ENCODE data around the gene CD8B2.

DNA sequence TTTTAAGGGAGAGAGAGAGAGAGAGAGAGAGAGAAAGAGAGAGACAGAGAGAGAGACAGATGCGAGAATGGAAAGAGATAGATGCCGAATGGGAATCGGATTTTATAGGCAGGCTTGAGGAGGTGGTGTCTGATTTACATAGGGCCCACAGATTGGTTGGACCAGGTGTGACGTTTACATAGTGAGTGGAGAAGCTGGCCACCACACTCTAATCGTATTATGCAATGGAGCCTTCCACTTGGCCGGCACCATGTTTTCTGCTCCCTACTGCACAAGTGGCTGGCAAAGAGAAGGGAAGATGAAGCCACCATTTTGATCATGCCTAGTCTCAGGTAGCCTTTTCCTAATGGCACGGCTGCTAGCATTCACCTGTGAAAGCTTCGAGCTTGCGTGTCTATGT, 33.9 kb downstream of the CD8B2 start:
- TF ChIP-seq, protein P1, sequence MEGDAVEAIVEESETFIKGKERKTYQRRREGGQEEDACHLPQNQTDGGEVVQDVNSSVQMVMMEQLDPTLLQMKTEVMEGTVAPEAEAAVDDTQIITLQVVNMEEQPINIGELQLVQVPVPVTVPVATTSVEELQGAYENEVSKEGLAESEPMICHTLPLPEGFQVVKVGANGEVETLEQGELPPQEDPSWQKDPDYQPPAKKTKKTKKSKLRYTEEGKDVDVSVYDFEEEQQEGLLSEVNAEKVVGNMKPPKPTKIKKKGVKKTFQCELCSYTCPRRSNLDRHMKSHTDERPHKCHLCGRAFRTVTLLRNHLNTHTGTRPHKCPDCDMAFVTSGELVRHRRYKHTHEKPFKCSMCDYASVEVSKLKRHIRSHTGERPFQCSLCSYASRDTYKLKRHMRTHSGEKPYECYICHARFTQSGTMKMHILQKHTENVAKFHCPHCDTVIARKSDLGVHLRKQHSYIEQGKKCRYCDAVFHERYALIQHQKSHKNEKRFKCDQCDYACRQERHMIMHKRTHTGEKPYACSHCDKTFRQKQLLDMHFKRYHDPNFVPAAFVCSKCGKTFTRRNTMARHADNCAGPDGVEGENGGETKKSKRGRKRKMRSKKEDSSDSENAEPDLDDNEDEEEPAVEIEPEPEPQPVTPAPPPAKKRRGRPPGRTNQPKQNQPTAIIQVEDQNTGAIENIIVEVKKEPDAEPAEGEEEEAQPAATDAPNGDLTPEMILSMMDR (IDR thresholded peaks at IDR 0.05), result no peak
- TF ChIP-seq CHD4 (IDR thresholded peaks at IDR 0.05; ENCODE audit: borderline replicate concordance), result no peak
- no peak for TF ChIP-seq POLR2A (IDR thresholded peaks at IDR 0.05; ENCODE audit: low read length)
- no peak for TF ChIP-seq CBX2 (IDR thresholded peaks at IDR 0.05; ENCODE audit: borderline replicate concordance, low read depth)
- TF ChIP-seq EP300 (IDR thresholded peaks at IDR 0.05), result no peak
- TF ChIP-seq RAD21 (conservative IDR thresholded peaks at IDR 0.05 in 1 of 2, IDR thresholded peaks at IDR 0.05 in 1 of 2), result no peak
- TF ChIP-seq RFX5 (IDR thresholded peaks at IDR 0.05), result no peak
- no peak for TF ChIP-seq MAX (IDR thresholded peaks at IDR 0.05)
- TF ChIP-seq ELK1 (IDR thresholded peaks at IDR 0.05; ENCODE audit: low read depth, low read length), result no peak
- TF ChIP-seq HMGXB4 (CRISPR knock-in tag; IDR thresholded peaks at IDR 0.05; ENCODE audit: borderline replicate concordance), result no peak
- no peak for TF ChIP-seq EHMT2 (IDR thresholded peaks at IDR 0.05; ENCODE audit: low read depth)
- TF ChIP-seq, protein P2, sequence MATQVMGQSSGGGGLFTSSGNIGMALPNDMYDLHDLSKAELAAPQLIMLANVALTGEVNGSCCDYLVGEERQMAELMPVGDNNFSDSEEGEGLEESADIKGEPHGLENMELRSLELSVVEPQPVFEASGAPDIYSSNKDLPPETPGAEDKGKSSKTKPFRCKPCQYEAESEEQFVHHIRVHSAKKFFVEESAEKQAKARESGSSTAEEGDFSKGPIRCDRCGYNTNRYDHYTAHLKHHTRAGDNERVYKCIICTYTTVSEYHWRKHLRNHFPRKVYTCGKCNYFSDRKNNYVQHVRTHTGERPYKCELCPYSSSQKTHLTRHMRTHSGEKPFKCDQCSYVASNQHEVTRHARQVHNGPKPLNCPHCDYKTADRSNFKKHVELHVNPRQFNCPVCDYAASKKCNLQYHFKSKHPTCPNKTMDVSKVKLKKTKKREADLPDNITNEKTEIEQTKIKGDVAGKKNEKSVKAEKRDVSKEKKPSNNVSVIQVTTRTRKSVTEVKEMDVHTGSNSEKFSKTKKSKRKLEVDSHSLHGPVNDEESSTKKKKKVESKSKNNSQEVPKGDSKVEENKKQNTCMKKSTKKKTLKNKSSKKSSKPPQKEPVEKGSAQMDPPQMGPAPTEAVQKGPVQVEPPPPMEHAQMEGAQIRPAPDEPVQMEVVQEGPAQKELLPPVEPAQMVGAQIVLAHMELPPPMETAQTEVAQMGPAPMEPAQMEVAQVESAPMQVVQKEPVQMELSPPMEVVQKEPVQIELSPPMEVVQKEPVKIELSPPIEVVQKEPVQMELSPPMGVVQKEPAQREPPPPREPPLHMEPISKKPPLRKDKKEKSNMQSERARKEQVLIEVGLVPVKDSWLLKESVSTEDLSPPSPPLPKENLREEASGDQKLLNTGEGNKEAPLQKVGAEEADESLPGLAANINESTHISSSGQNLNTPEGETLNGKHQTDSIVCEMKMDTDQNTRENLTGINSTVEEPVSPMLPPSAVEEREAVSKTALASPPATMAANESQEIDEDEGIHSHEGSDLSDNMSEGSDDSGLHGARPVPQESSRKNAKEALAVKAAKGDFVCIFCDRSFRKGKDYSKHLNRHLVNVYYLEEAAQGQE (IDR thresholded peaks at IDR 0.05), result no peak
- no peak for TF ChIP-seq CEBPB (IDR thresholded peaks at IDR 0.05)

Measured in A549 (cell line).